Measurements from ENCODE around the gene CD46.
"Not testable (repeated sequence)": the region's sequence is repeated elsewhere in the genome, so short reads cannot be mapped to it uniquely, and the experiment has no call there.

- not testable (repeated sequence) for TF ChIP-seq CTCF (IDR thresholded peaks at IDR 0.05; ENCODE audit: insufficient read depth, low read length); REST (IDR thresholded peaks at IDR 0.05; ENCODE audit: insufficient replicate concordance, low read depth); POLR2AphosphoS5 (IDR thresholded peaks at IDR 0.05; ENCODE audit: low read depth); GABPA (IDR thresholded peaks at IDR 0.05; ENCODE audit: low read depth)
These were observed 25.6 kb downstream of the CD46 start for GRCh38 chr1:207777412-207777811.

All from HL-60 (cell line).